Upper lobe of right lung (tissue), 1 donor: ENCODE data around the gene TRABD2A. TPM values are rescaled to one million over a fixed set of nuclear protein-coding genes. Genes with fewer than 3 reads are reported as not detected.

Experiments
- ATAC-seq: fragments of 200-7000 bp; cut with Tn5 transposase; one replicate; pipeline ENCODE4 v1.9.1; 2020; ENCODE audit warnings: mild to moderate bottlenecking, moderate library complexity
- DNase-seq: peaks from one replicate; pipeline ENCODE4 v3.0.0-alpha.2; 2020
- H3K27ac ChIP-seq: fragments of 200-600 bp; one replicate; pipeline ENCODE4 v1.8.0; 2022
- H3K27me3 ChIP-seq: fragments of 200-600 bp; one replicate; pipeline ENCODE4 v1.8.0; 2022; ENCODE audit warnings: mild to moderate bottlenecking
- H3K36me3 ChIP-seq: fragments of 200-600 bp; one replicate; pipeline ENCODE4 v1.8.0; 2022
- H3K4me1 ChIP-seq: fragments of 200-600 bp; one replicate; pipeline ENCODE4 v1.8.0; 2022
- H3K4me3 ChIP-seq: fragments of 200-600 bp; one replicate; pipeline ENCODE4 v1.8.0; 2022; ENCODE audit warnings: mild to moderate bottlenecking
- H3K9me3 ChIP-seq: fragments of 200-600 bp; one replicate; pipeline ENCODE4 v1.8.0; 2022
- CTCF ChIP-seq: fragments of 200-600 bp; IDR thresholded peaks from one replicate; pipeline ENCODE4 v1.8.0; 2022; ENCODE audit warnings: antibody characterized with exemption
- intact Hi-C: fragments of 100-400 bp; cut with DNase I; formaldehyde crosslinking; loops from one replicate; pipeline ENCODE4 v1.11.0; 2022
- total RNA-seq: library from RNA; stranded (reverse); fragmentation: NEBNext Ultra II Directional; extraction: Animal tissue kit (Norgen Biotek cat#: 25700); gene quantifications from one replicate; pipeline ENCODE4 v1.2.1, GENCODE V29; 2021
- donor health status: DM: no; HTN: yes; CAD: no; lungs with severe emphysema.

Gene TRABD2A
- total RNA-seq, 1 donor from 2014 or later: 6.5 TPM

- H3K27ac ChIP-seq: no peak overlapping the region
- peaks cover 4% of the 10 kb centered on the region for H3K4me1 ChIP-seq
- H3K4me3 ChIP-seq: no peak overlapping the region
- no peaks in the 10 kb centered on the region for H3K9me3 ChIP-seq
- H3K27me3 ChIP-seq: no peaks in the 10 kb centered on the region
- ATAC-seq (no peak), DNase-seq (no peak)
- H3K36me3 ChIP-seq: no peaks in the 10 kb centered on the region
- no peak for TF ChIP-seq CTCF
- intact Hi-C loops: no loop called here
These were observed 52.8 kb downstream of the TRABD2A start for GRCh38 chr2:84827978-84828575.

GRCh38 chr2:84823788-84824187 is 57.1 kb downstream of the TRABD2A start:
- Histone ChIP-seq H3K4me3 (no peak overlapping the region), H3K4me1 (no peaks in the 10 kb centered on the region), H3K27me3 (no peaks in the 10 kb centered on the region), H3K27ac (no peak overlapping the region), H3K9me3 (no peaks in the 10 kb centered on the region), H3K36me3 (no peaks in the 10 kb centered on the region)
- DNase-seq (no peak), ATAC-seq (no peak)
- intact Hi-C loops: no loop called here
- no peak for TF ChIP-seq CTCF

GRCh38 chr2:84823229-84823628 is 57.7 kb downstream of the TRABD2A start:
- no peak overlapping the region for H3K27ac ChIP-seq
- no peak for TF ChIP-seq CTCF
- H3K27me3 ChIP-seq: no peaks in the 10 kb centered on the region
- intact Hi-C loops: no loop called here
- H3K36me3 ChIP-seq: no peaks in the 10 kb centered on the region
- DNase-seq (no peak), ATAC-seq (no peak)
- H3K9me3 ChIP-seq: no peaks in the 10 kb centered on the region
- no peak overlapping the region for H3K4me3 ChIP-seq
- no peaks in the 10 kb centered on the region for H3K4me1 ChIP-seq

GRCh38 chr2:84821806-84822205 is 59.1 kb downstream of the TRABD2A start:
- Histone ChIP-seq H3K4me3 (no peak overlapping the region), H3K36me3 (no peaks in the 10 kb centered on the region), H3K27ac (no peak overlapping the region), H3K27me3 (no peaks in the 10 kb centered on the region), H3K4me1 (no peaks in the 10 kb centered on the region), H3K9me3 (no peaks in the 10 kb centered on the region)
- peak; percentile 25 for ATAC-seq
- intact Hi-C loops: no loop called here
- TF ChIP-seq CTCF: no peak
- no peak for DNase-seq

GRCh38 chr2:84817239-84817655 is 63.6 kb downstream of the TRABD2A start:
- Histone ChIP-seq H3K27me3 (no peaks in the 10 kb centered on the region), H3K4me1 (no peaks in the 10 kb centered on the region), H3K36me3 (no peaks in the 10 kb centered on the region), H3K9me3 (no peaks in the 10 kb centered on the region), H3K27ac (no peak overlapping the region), H3K4me3 (no peak overlapping the region)
- DNase-seq (no peak), ATAC-seq (no peak)
- intact Hi-C loops: no loop called here
- no peak for TF ChIP-seq CTCF
